T-helper 22 cell (primary cell): ENCODE results near the gene SLIT3.

Source experiments
- DNase-seq: peaks from one replicate; pipeline ENCODE4 v3.0.0-alpha.2; 2020; ENCODE audit warnings: low read depth

The SLIT3 gene

DNA sequence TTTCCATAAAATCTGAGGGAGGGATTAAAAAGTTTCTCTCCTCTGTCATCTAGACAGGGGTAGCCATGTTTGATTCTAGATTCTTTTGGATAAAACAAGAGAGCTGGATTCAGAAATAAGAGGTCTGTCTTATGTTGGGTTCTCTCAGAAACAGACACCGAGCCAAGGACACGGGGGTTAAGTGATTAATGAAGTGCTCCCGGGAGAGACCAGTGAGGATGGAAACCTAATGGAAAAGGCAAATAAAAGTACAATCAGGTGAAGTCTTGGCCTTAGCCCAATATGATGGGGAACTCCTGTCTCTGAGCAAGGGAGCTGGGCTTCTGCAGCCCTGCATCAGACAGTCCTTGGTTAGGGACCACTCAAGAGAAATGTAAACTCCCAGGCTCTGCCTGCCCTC, 413.0 kb downstream of the SLIT3 start:
- DNase-seq: no peak

DNA sequence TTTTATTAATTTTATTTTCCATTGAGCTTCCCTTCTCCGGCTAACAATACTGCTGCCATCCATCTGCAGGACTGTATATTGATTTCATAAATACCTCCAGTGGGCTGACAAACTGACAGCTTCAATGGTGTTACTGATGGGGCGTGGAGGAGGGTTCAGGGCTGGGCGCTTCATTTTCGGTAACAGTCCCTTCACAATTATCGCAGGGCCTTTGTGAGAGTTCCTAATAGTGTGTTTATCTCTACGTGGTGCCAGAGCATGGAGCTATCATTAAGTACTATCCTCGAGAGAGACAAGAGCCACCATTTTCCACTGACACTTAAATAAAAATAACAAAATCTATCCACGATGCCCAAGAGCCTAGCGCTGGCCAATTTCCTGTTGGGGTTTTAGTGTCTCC, 414.8 kb downstream of the SLIT3 start:
- DNase-seq: no peak

DNA sequence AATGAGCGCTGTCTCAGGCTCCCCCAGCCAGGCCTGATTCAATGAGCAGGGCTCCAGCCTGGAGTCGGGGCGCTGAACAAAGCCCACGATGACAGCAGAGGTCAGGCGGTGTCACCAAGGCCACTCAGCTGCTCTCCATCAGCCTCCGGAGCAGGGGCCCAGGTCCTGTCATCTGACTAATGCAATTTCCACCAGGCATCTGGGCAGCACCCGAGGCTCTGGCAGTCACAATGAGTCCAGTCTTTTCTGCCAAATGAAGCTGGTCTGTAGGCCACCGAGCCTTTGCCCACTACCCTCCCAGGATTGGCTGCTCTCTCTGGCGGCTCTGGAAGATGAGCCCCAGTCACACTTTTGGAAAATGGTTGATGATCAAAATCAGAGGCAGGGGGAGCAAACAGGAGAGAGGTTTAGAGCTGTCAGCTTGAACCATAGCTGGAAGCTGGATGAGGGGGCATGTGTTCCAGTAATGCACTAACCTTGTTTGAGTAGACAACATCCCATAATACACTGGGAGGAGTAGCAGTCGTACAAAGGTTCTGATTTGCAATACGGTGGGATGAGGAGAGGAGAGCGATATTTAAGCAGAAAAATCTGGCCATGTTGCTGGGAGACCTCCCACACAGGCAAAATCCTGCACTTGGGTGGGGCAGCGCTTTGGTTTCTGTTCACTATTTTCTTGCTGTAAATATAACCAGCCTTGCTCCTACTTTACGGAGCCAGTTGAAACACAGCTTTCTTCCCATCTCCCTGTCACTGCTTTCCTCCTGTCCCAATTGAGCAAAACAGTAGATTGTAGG, 415.4 kb downstream of the SLIT3 start:
- DNase-seq: no peak

DNA sequence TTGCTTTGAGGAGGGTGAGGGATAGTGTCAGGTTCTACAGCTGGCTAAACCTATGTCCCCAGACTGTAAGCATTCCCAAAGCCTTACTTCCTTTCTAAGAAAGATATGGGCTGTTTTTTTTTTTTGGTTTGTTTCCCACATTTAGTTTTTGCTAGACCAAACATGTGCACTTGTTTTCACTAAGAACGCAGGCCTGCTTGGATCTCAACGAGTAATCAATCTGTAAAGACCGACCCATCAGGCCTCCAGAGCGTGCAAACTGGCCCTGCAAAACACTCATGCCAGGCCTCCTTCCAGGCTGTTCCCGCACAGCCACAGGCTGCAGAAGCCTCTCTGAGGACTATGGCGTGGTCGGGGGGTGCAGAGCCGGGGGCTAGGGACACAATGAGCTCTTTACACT, 416.9 kb downstream of the SLIT3 start:
- no peak for DNase-seq

DNA sequence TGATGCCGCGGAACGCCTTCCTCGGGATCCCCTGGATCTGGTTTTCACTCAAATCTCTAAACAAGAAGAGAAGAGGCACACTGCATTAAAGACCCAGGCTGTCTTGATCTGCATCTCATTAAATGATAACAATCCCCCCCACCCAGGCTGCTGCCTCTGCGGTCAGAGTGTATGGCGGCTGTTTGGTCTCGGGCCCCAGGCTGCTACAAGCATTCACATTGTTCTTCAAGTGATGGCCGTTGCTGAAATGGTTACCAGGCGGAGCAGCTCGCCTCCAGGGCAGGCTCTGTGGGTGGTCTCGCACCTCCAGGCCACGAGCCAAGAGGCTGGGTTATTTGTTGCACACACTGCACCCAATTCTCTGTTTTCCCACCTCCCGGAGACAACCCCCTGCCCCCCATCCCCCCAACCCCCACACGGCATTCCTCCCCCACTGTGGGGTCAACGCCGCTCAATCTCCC, 417.6 kb downstream of the SLIT3 start:
- no peak for DNase-seq

DNA sequence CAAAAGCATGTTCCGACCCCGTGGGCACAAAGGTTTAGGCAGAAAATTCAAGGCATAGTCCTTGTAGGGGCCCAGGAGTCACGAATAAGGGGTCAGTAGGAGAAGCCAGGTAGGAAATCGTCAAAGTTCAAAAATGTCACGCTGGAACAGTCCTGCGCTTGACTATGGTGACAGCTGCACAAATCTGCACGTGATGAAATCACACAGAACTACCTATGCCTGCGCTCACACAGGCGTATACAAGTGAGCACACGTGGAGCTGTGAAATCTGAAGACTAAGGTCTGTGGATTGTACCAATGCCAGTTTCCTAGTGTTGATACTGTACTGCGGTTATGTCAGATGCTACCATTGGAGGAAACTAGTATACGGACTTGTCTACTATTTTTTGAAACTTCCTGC, 418.7 kb downstream of the SLIT3 start:
- DNase-seq: no peak

DNA sequence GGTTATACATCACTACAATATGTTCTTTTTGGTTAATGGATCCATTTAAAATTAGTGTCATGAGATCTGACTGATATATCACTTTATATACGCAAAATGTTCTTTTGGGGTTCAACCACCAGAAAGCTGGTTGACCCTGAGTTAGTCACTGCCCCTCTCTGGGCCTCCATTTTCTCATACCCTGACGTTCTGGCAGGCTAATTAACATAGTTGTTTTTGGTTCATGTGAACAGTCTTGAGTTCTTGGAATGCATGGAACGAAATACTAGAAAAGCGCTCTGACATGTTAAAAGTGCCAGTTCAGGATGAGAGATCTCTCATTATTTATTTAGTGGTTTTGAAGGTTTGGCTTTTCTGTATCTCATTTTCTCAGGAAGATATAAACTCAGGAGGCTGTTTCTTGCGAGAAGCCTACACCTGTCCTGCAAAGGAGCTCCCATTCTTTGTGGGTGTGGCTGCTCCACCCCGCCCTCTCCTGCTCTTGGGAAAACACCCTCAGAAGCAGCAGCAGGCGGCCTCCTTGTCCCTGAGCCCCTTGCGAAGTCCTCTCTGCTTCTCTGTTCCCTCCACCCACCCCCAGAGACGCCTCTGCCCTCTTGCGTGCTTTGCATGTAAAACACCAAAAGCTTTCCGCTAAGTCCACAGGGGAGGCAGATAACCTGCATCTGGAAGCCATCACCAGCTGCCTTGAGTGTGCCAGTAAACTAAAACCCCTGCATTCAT, 419.4 kb downstream of the SLIT3 start:
- DNase-seq: no peak

DNA sequence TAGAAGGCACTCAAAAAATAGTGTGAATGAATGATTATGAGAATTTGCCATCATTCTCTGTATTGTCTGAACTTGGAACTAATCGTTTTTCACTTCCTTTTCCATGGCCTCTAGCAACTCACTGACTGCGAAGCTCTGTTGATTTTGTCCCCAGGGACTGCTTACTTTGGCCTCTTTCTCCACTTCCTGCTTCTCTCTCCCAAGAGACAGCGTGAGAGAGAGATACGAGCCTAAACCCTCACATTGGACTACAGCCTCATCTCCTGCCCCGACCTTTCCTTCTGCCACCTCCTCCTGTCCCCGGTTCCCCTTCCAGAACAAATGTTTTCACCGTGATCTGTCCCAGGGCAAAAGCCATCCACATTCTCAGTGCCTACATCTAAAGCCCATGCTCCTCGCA, 421.0 kb downstream of the SLIT3 start:
- DNase-seq: no peak

DNA sequence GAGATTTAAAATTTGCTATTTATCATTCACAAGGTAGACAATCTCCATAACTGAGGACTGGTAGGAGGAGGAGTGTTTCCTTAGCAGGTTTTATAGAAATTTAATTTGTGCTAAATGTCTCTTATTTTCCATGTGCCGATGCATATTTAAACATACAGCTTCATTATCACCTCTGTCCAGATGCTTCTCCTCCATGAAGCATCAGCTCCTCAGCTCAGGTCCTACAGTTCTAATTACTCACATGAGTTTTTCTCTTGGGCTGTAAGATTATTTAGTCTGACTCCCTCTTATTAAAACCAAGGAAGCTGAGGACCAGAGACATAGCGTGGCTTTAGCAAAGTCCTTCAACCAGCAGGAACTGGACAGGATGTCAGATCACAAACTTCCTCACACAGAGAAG, 421.6 kb downstream of the SLIT3 start:
- DNase-seq: no peak

DNA sequence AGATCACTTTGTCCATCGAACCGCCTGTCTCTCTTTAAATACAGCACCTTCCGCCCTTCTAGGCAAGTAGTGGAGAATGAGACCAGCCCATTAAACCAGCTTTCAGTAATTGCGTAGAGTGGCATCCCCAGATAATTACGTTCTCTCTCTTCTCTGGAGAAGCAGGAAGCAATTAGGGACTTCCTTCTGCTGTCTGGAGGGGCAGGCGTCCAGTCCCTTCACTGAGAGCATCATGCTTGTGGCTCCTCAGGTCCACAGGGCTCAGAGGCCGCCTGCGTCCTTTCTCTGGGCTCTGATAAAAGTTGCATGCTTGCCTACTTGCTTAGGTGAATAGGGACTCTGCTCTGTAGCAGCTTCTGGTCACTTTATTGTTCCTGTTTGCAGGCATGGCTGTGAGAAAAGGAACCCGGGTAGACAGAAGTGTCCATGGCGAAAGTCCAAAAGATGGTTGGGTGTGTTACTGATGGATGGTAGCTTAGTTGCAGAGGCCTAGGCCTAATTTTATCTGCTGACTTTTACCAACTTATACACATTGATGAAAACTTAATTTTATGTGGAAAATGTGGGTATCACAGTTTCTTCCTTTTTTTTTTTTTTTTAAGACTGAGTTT, 422.7 kb downstream of the SLIT3 start:
- DNase-seq: no peak

DNA sequence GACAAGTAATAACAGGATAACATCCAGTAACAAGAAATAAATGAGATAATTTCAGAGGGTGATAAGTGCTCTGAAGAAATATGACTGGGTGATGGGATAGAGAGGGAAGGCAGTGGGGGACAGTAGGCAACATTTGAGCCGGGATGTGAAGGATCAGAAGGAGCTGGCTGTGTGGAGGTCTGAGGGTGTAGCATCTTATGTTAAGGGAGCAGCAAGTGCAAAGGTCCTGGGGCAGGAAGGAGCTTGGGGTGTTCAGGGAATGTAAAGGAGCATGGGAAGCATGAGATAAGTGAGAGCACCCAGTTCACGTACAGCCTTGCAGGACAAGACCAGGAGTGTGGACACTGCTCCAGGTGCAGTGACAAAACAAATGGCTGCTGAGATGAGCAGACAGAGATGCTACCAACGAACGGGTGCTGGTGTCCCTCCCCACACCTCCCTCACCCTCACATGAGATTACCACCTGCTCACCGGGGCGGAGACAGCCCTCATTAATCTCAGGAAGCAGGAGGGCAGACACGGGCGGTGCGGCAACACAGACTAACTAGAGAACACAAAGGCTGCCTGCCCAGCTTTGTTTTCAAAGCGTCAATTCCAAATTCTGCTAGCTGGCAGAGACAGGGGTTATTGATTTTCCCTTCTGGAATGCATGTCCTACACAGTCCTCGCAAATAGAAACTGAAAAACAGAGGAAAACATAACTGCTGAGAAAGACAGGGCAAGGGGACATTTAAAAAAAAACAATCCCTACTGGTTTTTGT, 423.6 kb downstream of the SLIT3 start:
- DNase-seq: no peak

DNA sequence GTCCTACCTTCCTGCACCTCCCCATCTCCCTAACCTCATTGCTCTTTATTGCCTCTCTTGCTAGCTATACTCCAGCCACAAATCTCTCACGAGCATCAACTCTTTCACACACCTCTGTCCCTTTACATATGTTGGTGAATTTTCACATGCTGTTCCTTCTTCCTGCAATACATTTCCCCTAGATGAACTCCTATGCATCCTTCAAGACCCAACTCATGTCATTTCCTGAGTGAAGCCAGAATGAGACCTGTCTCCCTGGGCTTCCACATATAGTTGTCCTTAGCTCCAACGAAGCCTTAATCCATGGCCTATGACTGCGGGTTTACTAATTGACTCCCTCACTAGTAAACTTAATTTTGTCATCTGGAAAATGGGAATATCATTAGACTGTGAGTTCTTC, 424.5 kb downstream of the SLIT3 start:
- DNase-seq: no peak

DNA sequence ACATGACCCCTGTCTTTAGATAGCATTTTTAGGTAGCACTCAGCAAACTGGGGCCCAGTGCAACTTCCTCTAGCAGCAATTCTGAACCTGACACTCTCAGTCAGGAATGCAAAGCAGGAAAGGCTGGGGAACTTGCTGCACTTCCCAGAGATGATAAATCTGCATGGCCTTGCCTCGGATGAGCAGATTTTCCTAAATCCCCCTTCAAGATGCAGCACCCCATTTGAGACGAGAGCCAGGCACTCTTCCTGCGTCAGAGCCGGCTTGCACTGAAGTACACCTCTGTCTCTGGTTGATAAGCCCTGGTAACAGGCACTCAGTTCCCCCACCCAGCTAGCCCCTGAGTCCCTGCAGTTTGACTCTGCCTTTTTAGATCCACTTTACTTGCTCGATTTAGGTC, 425.1 kb downstream of the SLIT3 start:
- DNase-seq: no peak

DNA sequence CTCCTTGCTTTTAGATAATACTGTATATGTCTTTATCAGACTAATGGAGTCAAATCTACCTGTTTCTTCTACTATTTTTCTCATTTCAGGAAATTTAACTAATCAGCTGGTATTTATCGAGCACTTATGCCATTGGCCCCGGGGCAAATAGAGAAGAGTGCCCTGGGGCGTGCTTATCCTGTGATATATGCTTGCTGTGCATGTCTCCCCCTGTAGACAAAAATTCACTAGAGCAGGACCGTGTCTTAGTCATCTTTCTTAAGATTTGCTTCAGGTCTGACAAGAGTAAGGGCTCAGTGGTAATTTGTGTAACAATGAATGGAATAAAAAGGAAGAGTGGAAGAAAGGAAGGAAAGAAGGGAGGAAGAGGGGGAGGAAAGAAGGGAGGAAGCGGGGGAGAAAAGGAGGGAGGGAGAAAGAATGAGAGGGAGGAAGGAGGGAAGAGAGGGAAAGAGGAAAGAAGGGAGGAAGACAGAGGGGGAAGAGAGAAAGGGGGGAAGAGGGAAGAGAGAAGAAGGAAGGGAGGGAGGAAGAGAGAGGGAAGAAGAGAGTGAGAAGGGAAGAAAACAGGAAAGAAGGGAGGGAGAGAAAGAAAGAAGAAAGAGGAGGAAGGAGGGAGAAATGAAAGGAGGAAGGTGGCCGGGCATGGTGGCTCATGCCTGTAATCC, 426.1 kb downstream of the SLIT3 start:
- no peak for DNase-seq

DNA sequence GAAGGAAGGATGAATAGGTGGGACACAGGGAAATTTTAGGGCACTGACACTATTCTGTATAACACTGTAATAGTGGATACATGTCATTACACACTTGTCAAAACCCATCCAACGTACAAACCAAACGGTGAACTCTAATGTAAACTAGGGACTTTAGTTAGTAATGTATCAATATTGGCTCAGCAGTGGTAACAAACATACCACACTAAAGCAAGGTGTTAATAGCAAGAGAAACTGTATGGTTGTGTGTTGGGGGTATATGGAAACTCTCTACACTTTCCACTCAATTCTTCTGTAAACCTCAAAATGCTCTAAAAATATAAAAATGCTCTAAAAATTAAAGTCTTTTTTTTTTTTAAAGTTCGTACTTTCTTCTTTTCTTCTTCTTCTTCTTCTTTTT, 428.7 kb downstream of the SLIT3 start:
- no peak for DNase-seq

DNA sequence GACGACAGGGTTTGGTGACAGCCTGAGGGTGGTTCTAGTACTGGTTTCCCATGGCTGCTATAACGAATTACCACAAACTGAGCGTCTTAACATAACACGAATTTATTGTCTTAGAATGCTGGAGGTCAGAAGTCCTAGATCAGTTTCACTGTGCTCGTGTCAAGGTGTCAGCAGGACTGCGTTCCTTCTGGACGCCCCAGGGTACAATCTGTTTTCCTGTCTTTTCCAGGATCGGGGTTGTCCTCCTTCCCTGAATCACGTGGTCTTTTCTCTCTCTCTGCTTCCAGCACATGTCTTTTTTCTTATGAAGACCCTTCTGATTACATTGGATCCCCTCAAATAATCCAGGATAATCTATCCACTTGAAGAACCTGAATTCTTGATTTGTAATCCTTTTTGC, 430.0 kb downstream of the SLIT3 start:
- DNase-seq: no peak

DNA sequence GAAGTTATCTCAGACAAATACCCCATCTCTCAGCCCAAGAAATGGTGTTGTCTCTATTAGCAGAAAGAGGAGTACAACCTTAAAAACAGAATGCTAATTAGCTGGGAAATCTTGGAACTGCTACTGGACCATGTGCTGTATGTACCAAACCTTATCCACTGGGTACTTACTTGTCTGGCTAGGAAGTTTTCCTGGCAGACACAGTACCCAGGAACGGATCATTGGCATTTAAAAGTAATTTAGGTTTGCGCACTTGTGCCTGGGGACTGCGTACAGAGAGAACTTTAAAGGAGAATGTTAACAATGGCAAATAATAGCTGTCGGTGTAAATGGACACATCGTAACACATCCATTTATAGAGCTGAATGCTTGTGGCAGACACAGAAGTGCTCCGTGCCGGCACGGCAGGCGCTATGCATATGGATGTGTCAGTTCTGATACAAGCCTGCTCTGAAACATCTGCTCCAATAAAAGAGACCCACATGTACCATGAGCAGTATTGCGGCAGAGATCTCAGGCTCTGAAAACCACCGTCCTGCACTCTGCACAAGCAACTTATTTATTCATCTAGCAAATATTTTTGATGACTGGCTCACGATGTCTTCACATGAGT, 431.2 kb downstream of the SLIT3 start:
- DNase-seq: no peak

DNA sequence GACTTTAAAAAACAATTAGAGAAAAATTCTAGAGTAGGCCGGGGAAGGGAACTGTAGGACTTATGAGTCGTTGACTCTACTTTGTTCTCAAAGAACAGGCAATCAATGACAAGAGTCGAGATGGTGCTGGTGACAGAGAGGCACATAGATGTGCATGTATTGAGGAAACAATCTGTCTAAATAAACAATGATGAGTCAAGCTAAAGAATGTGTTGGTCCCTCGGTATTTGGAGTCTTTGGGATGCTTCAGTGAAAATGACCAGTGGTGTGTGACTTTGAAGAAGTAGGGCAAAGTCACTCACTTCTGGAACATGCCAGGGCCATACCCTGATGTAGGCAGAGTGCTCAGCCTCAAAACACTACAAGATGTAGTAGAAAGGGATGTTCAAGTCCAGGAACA, 433.7 kb downstream of the SLIT3 start:
- DNase-seq: no peak

DNA sequence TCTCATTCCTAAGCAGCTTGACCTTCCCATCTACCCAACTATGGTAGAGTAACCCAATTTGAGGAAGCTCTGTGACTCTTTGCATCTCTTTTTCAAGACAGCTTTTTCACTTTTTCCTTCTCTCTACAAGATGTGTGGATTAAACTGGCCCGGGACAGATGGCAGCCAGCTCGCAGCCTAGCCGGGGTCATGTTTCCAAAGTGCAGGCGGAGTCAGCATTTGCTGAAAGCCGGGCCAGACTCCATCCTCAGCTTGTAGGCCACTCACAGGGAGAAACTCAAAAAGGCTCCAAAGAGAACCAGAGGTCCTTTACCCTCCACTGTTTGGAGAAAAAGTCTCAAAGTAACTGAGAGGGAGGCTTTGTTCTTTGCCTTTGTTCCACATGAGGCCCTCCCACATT, 435.0 kb downstream of the SLIT3 start:
- DNase-seq: no peak

DNA sequence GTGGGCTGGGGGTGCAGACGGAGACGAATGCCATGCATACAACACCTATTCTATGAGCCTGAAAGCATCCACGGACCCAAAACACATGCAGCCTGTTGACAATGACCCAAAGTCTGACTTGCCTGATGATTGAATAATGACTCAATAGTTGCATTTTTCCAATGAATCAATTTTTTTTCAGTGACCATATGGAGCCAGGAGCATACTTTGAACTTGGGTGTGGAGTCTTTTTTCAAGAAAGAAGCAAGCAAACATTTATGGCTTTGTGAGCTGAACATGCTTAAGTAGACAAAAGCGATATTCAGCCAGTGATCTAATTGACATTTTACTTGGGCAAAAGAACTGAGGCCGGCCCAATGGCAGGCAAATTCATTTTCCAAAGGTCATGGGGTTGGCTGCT, 437.9 kb downstream of the SLIT3 start:
- DNase-seq: no peak

DNA sequence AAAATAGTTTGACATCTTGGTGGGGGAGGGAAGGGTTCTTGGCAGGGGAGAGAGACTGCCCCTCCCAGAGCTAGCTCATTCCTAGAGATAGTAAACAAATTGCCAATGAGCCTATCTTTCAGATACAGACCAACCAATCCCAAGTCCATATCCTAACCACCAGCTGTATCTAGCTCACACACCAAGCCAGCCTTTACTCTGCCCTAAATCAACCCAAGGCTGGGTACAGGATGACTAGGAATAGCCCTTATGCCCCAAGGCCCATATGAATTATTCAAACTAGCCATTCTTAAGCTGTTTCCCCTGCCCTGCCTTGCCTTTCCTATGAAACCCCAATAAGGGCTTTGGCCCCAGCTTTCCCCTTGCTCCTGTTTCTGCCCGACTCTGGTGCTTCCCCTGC, 440.4 kb downstream of the SLIT3 start:
- DNase-seq: no peak

DNA sequence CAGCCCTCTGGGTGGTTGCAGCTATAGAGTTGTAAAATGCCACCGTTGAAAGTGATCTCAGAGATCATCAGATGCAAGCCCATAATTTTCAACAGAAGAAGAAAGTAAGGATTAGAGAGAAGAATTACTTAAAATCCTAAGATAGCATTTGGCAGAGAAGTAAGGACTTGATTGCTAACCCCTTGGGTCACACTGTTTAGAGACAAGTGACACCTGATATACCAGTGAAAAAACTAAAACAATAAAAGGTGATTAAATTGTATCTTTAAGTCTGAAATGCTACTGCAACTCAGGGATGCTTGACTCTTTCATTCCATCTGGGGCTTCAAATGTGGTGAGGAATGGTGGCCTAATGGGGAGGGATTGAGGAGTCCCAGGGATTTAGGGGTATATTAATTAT, 440.9 kb downstream of the SLIT3 start:
- no peak for DNase-seq
